ENCODE data around the gene SAXO1.

Gene SAXO1

DNA sequence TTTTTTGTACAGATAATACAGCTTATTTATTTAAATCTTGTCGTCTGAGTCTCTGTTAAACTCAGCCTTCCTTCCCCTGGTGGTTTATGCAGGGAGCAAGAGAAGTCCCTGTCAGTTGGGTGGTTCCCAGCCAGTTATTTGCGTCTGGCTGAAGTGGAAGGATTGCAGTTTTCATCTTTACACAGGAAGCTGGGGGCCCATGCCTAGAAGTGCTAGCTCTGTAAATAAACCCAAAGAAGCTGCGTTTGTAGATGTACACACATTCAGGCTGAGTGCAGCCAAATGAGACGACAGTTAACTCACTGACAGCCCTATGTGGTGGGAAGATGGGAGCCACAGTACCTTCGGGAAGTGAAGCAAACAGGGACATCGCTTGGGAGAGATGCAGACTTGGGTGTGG lies 122.1 kb downstream of the SAXO1 start:
- no peak for ATAC-seq

DNA sequence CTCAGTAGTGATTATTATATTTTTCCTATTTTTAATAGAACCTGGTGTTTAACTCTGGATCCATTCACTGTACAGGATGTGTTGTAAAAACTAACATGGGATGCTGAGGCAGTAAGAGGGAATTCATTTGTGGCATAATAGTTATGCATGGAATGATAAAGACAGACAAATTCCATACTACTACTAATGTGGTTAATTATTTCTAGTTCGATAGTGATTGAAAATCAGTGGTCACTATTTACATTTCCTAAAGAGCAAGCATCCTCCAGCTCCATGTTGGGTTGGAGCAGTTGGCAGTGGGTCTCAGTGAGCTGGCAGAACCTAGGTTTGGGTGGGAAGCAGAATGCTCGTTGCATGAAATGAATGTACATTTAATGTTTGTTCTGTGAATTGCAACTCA lies 122.6 kb downstream of the SAXO1 start:
- ATAC-seq (no peak), DNase-seq (no peak)

More for the DNA sequence above, 122.1 kb downstream of the SAXO1 start:
- DNase-seq: no peak

DNA sequence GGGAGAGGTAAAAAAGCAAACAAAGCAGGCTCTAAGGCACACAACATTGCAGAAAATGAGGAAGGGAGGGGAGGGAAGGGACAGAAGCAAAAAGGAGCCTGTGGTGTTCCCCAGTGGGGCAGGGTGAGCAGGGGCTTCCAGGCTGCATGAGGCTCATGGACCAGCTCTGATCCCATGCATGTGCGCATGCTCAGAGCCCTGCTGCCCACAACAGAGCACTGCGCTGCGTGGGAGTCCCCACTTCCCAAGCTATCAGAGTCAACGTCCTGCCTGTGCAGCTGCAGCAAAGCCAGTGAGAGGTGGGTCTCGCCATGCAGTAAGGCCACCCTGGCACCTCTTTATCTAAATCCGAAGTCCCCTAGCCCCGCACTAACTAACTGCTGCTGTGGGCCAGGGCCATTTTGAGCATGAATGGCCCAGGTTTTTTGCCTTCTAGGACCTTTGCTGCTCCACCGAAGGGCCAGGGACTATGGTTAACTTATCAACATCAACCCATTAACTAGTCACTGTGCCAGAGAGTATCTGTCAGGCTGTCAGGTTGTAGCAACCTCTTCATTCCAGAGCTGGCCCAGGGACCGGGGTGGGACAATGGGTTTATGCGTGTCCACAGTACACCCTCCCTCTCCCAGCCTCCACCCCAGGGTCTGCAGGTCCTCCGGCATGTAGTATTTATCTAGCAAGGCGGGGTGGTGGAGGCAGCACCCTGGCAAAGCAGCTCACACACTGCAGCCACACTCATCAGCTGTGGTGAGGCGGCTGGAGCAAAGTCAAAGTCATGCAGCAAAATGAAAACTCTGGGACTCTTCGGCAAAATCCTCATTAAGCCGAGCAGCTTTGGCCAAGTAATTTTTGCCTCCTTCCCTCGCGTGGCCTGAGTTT lies 123.6 kb downstream of the SAXO1 start:
- DNase-seq (no peak), ATAC-seq (no peak)

DNA sequence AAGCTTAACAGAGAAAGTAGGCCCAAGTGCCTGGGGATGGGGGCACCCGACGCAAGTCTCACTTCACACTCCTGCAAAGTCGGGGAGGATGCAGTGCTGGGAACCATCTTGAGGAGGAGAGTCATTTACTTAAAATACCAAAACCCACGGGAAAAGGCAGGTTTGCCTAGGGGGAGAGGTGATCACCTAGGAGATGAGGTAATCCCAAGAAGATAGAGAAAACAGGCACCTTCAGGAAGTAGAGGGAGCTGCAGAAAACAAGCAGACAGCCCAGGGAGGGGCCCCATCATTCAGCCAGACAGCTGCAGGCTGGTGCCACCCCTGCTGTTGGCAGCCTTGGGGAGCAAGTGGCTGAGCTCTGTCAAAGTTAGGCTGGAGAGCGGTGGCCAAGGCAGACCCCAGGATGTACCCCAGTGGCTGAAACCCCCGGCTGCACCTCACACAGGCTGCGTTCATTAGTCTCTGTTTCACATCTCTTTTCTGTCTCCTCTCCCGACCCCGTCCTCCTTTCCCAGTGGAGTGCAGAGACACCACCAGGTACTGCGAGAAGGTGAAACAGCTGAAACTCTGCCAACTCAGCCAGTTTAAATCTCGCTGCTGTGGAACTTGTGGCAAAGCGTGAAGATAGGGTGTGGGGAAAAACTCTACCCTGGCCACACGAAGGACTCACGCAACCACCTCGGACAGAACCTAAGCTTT lies 124.9 kb downstream of the SAXO1 start:
- no peak for DNase-seq
- ATAC-seq: no peak

DNA sequence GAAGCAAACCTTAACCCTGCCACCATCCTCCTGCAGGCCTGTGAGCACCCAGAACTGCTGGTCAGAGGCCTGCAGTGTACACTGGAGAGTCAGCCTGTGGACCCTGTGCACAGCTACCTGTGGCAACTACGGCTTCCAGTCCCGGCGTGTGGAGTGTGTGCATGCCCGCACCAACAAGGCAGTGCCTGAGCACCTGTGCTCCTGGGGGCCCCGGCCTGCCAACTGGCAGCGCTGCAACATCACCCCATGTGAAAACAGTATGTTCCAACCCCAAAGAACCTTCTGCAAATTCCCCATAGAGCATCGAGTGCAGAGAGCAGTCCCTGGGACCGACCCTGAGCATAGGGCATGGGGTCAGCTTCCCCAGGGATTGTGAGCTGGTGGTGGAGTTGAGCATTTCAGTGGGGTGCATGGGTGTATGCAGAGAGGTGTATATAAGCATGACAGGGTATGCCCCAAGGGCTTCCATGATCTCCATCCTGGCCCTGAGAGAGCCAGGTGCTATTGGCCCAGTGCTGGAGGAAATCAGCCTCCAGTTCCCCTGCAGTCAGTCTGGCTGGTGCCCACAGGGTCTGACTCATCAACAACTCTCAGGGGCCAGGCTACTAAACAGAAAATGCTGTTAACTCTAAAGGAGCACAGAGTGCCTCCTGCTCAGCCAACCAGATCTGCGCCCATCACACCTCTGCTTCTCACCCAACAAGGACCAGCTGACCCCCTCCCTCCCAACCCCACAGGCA lies 126.2 kb downstream of the SAXO1 start:
- peak; percentile 26 for ATAC-seq
- DNase-seq: no peak

DNA sequence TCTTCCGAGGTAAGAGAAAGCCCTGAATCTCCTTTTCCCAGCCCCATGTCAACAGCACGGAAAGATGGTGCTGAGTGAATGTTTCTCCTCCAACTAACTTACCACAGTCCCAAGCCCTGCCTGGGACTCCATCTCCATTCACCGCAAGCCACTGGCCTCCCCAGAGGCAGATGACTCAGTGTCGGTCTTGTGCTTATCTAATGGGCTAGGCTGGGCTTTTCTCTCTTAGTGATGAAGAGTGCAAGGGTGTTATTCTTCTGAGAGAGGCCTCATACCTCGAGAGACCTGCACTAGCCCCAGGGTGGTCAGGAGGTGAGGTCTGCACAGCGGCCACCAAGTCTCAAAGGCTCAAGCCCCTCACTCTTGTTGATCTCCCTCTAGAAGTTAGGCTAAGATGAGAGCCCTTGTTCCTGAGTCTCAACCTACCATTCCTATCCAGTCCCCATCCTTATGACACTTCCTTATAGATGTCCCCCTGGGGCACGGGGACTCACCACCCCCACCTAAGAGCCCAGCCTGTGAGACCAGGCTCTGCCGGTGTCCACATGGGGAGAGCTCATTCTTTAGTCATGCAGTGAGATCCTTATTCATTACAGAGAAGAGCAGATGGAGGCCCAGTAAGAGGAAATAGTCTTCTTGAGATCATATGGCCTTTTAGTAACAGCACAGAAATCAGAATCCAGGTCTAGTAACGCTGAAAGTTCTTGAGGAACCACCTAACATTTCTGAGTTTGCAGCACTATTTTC lies 127.0 kb downstream of the SAXO1 start:
- ATAC-seq (no peak), DNase-seq (no peak)

DNA sequence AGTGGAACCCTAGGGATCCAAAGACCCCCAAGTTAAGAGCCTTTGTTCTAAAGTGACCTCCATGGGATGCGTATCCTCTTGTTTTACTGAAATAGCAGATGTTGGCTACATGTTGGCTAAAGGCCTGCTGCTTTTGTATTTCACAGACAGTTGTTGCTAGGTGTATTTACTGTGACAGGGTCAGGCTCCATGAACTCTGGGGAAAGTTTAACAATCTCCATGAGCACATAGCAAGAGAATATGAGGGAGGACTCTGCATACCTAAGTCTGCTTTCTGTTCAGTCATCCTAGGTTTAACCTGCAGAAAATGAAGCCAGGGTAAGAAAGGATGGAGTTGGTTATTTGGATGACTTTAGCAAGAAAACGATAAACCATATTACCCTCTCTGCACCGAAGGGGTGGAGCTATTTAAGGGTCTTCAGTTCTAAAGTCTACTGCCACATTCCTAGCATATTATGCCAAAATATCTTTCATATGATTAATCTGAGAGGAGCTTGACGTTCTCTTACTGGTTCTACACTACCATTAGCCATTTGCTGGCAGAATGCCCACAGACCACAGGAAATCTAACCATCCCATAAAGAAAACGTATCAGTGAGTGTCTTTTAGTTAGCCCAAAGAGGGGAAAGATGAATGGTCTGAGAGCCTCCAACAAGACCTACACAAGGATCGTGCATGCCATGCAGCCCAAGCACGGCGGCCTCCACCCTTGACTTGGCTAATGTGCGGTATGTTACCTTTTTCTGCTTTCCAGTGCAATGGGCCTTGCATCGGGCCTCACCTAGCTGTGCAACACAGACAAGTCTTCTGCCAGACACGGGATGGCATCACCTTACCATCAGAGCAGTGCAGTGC lies 127.8 kb downstream of the SAXO1 start:
- DNase-seq: no peak
- no peak for ATAC-seq

DNA sequence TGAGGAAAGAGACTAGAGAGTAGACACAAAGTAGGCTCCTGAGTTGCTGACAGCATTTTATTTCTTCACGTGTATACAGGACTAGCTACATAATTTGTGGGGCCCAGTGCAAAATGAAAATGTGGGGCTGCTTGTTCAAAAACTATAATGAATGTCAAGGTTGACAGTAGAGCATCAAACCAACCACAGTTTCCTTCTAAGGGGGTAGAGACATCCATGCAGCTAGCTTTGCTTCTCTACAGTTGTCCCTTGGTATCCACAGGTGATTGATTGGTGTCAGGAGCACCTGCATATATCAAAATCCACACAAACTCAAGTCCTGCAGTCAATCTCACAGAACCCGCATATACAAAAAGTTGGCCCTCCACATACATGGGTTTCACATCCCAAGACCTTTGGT lies 129.6 kb downstream of the SAXO1 start:
- no peak for DNase-seq
- no peak for ATAC-seq

DNA sequence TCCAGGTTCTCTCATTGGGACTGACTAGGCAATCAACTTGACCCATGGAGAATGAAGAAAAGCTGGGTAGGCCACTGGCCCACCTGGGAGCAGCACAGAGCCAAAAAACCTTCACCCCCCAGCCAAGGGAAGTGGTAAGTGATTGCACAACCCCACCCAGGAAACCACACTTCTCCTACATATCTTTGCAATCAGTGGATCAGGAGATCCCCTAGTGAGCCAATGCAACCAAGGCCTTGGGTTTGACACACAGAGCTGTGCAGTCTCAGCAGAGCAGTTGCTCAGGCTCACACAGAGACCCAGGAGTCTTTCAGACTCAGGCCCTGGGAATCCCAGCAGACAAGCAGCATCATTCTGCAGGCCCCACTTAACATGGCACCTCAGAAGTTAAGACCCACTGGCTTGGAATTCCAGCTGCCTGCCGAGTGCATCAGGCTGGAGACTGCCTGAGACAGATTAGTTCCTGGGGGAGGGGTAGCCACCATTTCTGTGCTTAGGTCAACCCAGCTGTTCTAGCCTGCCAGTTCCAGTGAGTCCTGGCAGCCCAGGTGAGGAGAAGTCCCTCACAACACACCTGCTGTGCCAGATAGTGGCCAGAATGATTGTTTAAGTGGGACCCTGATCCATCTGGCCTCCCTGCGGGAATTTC lies 136.4 kb downstream of the SAXO1 start:
- ATAC-seq (no peak), DNase-seq (no peak)

DNA sequence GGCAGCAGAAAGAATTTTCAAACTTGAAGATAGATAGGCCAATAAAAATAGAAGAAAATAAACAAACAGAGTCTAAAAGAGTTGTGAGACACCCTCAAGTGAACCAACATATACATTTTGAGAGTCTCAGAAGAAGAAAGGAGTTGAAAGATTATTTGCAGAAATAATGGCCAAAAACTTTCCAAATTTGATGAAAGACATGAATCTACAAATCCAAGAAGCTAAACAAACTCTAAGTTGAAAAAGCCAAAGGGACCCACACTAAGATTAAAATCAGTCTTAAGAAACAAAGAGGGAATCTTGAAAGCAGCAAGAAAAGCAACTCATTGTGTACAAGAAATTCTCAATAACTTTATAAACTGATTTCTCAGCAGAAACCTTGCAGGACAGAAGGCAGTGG lies 137.0 kb downstream of the SAXO1 start:
- DNase-seq: no peak

DNA sequence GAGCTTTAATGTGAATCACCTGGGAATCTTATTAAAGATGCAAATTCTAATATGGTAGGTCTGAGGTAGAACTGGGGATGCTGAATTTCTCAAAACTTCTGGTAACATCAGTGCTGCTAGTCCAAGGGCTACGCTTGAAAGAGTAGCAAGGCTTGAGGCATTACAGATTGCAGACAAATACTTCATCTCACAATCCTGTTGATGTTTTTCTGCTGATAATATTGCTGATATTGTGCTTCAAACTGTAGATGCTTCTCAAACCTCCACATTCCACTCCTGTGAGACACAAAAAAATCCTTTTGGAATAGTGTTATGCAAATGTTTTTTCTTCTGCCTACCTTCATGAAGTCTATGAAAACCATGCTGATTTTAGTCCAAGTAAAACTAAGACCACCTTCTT lies 139.5 kb downstream of the SAXO1 start:
- DNase-seq: no peak
- ATAC-seq: no peak

More for the DNA sequence above, 137.0 kb downstream of the SAXO1 start:
- no peak for ATAC-seq

DNA sequence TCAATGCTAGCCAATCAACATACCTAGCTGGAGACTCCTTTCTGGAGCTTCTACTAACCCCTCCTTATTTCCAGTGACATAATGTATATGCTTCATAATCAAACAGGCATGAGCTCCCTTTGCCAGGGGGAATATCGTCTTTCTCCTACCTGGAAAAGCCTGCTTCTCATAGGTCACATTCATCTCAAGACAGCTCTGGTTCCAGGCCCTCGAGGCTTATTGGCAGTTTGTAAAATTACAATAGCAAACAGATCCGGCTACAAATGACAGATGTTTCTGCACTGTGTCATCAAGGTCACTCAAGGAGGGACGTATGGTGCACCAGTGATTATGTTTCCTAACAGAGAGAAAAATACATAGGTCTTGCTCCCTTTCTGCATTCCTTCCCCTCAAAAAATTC lies 140.0 kb downstream of the SAXO1 start:
- no peak for ATAC-seq
- no peak for DNase-seq

DNA sequence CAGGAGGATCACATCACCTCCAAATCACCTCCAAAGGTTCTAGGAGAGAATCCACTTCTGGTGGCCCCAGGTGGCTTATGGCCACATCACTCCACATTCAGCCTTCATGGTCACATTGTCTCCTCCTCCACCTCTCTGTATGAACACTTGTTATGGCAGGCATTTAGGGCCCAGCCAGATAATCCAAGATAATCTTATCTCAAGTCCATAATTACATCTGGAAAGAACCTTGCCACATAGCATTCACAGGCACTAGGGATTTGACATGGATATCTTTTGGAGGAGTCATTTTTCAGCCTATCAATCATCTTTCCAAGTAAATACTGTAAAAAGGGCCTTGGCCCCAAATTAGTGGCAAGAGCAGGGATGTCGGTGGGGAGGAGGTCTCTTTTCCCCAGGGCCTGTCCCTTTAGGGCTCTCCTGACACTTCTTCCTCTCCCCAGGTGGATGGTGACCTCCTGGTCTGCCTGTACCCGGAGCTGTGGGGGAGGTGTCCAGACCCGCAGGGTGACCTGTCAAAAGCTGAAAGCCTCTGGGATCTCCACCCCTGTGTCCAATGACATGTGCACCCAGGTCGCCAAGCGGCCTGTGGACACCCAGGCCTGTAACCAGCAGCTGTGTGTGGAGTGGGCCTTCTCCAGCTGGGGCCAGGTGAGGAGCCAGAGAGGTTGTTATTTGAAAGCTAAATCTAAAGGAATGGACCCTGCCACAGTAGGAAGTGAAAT lies 140.9 kb downstream of the SAXO1 start:
- ATAC-seq: no peak
- DNase-seq: no peak

DNA sequence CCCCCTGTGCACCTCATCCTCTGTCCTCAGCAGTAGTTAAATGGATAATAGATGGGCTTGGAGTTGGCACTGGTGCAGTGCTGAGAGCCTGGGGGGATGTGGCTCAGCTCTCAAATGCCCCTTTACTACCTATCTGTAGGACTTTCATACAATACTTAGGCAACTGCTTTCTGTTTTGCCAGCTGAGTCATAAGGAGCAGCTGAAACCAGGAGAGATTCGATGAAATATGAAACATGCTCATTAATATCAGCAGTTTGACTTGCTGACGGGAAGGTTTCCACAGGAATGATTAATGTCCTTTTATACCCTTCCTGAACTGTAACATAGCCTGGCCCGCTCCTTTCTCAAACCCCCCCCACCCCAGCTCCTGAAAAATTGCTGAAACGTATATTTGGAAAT lies 142.6 kb downstream of the SAXO1 start:
- DNase-seq (no peak), ATAC-seq (peak; percentile 28)

DNA sequence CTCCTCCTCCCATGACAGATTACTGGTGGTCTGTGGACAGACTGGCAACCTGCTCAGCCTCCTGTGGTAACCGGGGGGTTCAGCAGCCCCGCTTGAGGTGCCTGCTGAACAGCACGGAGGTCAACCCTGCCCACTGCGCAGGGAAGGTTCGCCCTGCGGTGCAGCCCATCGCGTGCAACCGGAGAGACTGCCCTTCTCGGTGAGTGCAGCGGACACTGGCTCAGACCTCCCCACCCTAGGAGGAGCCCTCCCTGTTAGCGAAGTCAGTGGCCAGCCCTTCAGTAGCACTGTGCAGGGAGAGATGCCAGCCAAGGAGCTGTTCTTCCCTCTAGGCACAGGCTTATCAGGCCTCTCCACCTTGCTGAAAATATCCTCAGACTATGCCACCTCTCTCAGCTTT lies 143.5 kb downstream of the SAXO1 start:
- no peak for DNase-seq

DNA sequence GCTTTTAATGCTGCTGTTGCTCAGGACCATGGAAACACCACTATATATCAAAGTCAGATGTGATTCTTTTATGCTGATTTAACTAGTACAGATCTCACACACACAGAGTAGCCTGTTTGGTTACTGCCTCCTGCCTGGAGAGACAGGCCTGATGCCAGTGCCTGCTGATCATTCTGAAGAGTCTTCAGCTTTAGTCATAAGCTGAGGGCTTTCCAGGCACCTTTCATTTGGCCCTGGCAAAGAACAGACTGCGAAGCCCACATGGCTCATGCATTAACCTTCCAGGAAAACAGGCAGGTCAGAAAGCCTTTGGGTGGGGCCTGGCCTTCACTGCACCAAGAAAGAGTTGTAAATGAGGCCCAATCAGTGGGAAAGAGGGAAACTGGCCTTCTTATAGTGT lies 144.7 kb downstream of the SAXO1 start:
- ATAC-seq (no peak), DNase-seq (no peak)

More for the DNA sequence above, 143.5 kb downstream of the SAXO1 start:
- ATAC-seq: no peak

DNA sequence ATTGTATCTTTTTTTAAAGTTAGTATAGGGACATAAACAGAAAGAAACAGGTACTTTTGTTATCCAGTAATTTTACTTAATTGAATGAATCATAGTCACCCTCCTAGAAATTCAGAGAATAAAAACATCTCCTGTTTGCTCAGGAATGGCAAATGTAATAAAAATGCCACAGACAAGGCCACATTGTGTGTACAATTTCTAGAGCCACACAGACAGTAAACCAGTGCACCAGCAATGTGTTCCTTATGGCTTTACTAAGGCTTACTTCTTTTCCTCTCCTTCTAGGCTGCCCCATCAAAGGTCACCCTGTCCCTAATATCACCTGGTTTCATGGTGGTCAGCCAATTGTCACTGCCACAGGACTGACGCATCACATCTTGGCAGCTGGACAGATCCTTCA lies 145.5 kb downstream of the SAXO1 start:
- no peak for ATAC-seq
- no peak for DNase-seq

DNA sequence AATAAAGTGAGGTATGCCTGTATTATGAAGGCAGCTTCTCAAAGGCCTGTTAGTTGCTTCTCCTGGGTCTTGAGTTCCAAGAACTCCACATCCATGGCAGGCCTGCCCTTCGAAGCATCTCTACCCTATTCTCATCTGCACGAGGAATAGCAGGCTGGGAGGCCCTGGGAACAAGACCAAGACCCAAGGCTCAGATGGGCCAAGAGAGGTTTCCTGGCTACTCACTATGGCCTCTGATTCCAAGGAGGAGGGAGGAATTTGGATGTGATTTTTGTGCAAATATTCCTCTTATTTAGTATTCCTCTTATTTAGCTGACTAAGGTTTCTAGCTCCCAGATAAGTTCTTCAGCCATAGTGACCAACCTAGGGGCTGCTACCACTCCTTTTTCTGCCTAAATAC lies 151.3 kb downstream of the SAXO1 start:
- ATAC-seq: no peak
- no peak for DNase-seq

DNA sequence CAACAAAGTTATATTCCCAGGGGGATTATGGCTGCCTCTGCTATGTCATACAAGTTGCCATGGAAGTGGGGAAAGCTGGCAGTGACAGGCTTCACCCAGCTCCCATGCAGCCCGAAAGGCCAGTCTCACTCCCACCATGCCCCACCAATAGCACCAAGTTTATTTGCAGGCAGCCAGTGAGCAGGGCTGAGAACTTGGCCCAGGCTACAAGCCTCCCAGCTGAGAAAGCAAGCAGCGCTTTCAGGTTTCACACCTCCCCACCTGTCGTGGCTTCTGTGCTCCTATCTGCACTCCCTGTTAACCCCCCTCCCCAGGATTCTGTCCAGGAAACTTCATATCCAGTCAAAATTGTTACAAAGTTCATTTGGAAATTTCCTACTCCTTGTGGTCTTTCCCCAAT lies 155.0 kb downstream of the SAXO1 start:
- DNase-seq (no peak), ATAC-seq (no peak)
